ENCODE results near the gene ART3.

The ART3 gene

DNA sequence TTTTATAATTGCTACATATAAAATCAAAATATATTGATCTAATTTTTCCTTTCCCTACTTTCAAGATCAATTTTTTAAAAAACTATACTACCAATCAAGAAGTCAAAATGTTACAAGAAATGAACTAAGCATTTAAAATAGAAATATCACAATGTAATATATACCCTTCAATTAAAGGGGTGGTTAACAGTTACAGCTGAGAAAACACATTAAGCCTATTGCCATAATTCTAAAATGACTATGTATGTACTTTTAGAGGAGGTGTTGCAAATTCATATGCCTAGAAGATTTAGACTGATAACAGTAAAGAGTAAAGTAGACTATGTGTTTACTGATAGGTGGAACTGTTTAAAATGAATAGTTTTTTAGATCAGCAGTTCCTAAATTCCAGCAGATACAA lies 70.0 kb downstream of the ART3 start:
- in situ Hi-C loops (cut with HindIII; ENCODE audit: low sequenced_read_pairs), result no loop called here

- in situ Hi-C loops (cut with HindIII; ENCODE audit: low sequenced_read_pairs), result no loop called here
Observed at GRCh38 chr4:76147454-76148141, 73.1 kb downstream of the ART3 start.

GRCh38 chr4:76148142-76148865 lies 73.8 kb downstream of the ART3 start, which contains the start of gene NUP54:
Gene NUP54 (minus strand): TSS chr4:76148397. CDS start chr4:76148374, 23 bp downstream.
- in situ Hi-C loops (cut with HindIII; ENCODE audit: low sequenced_read_pairs), result no loop called here

GRCh38 chr4:76153356-76153755 lies 78.8 kb downstream of the ART3 start:
- in situ Hi-C loops (cut with HindIII; ENCODE audit: low sequenced_read_pairs), result no loop called here

- in situ Hi-C loops (cut with HindIII; ENCODE audit: low sequenced_read_pairs), result no loop called here
Observed at GRCh38 chr4:76155979-76156378, 81.5 kb downstream of the ART3 start.

DNA sequence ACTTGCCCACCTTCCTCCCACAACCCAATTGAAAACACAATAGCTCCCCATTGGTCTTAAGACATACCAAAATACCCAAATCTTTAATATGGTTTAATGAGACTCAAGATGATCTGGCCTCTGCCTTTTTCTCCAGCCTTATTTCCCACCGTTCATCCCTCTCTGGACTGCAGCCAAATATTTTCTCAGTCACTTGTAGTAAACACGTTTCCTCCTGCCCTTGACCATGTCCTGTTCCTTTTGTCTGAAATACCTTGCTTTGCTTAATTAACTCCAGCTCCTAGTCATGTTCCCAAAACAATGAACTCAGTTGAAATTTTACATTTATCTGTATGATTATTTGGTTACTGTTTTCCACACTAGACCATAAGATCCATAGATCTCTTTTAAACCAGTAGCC lies 82.1 kb downstream of the ART3 start:
- in situ Hi-C loops (cut with HindIII; ENCODE audit: low sequenced_read_pairs), result no loop called here

DNA sequence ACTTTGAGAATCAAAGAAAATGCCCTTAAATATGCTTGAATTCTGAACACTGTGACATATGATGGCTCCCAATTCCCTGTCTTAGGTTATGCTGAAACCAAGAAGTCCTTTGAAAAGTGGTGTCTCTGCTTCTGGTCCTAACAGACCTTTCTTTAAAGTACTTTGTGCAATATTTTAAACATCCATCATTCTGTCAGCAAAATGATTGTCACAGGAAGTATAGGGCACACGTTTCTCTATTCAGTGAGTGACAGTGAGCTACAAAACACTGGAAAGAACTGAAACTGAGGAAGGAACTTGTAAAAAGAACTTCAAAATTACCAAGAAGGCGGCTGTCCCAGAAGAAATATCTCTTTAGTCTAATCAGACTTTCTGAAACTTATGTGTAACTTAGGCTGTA lies 85.8 kb downstream of the ART3 start:
- in situ Hi-C loops (cut with HindIII; ENCODE audit: low sequenced_read_pairs), result no loop called here
